Spleen (tissue), 11 donors: ENCODE results near the gene DPP7. TPM values are rescaled to one million over a fixed set of nuclear protein-coding genes. Genes with fewer than 3 reads are reported as not detected.

Experiments used
- DNase-seq: peaks from one replicate; pipeline ENCODE4 v3.0.0-alpha.2; 2020
- H3K27ac ChIP-seq, 8 donors: fragments of 200-600 bp; sonication (generic) in 7 of 8; 1 replicate in 4 of 8; 2 replicates in 4 of 8; pipeline versions ENCODE4 v1.5.0 to v1.8.0; 2016 to 2021; ENCODE audit warnings: inconsistent platforms in 4 of 8, mild to moderate bottlenecking in 4 of 8, moderate library complexity in 1 of 8
- H3K27me3 ChIP-seq, 7 donors: fragments of 200-600 bp; sonication (generic) in 6 of 7; replicated peaks in 1 of 7; 1 replicate in 4 of 7; 2 replicates in 3 of 7; pipeline versions ENCODE4 v1.5.0 to v1.8.0; 2016 to 2021; ENCODE audit warnings: inconsistent platforms in 3 of 7, mild to moderate bottlenecking in 1 of 7
- H3K36me3 ChIP-seq, 6 donors: fragments of 200-600 bp; sonication (generic) in 5 of 6; 1 replicate in 4 of 6; 2 replicates in 2 of 6; pipeline versions ENCODE4 v1.5.0 to v1.8.0; 2016 to 2021; ENCODE audit warnings: inconsistent platforms in 2 of 6
- H3K4me1 ChIP-seq, 6 donors: fragments of 200-600 bp; sonication (generic) in 5 of 6; 1 replicate in 3 of 6; 2 replicates in 3 of 6; pipeline versions ENCODE4 v1.5.0 to v1.8.0; 2016 to 2021; ENCODE audit warnings: inconsistent platforms in 3 of 6
- H3K4me3 ChIP-seq, 8 donors: fragments of 200-600 bp; sonication (generic) in 7 of 8; 1 replicate in 4 of 8; 2 replicates in 4 of 8; pipeline versions ENCODE4 v1.5.0 to v1.8.0; 2016 to 2021; ENCODE audit warnings: inconsistent platforms in 4 of 8, mild to moderate bottlenecking in 4 of 8, moderate library complexity in 2 of 8
- H3K9me3 ChIP-seq, 8 donors: fragments of 200-600 bp; sonication (generic) in 7 of 8; 1 replicate in 4 of 8; 2 replicates in 4 of 8; pipeline versions ENCODE4 v1.5.0 to v1.8.0; 2016 to 2021; ENCODE audit warnings: inconsistent platforms in 4 of 8
- POLR2A ChIP-seq, 3 donors: fragments of 450-650 bp; IDR thresholded peaks; one replicate each; pipeline ENCODE4 v1.5.1; 2017; ENCODE audit warnings: antibody characterized with exemption in 3 of 3, mild to moderate bottlenecking in 1 of 3
- POLR2AphosphoS5 ChIP-seq, 3 donors: sonication (generic); formaldehyde crosslinking; IDR thresholded peaks; one replicate each; pipeline ENCODE4 v1.5.1; 2017; ENCODE audit warnings: antibody characterized with exemption in 3 of 3
- WGBS, 5 donors: extraction: QIAGEN DNeasy Blood & Tissue Kit in 3 of 5; methylation state at CpG; one replicate each; pipeline versions ENCODE4 v1.1.5 to v1.1.7; 2013 to 2018; 5-methylcytosine and 5-hydroxymethylcytosine counted together
- intact Hi-C: fragments of 100-400 bp; cut with DNase I; formaldehyde crosslinking; loops from one replicate; pipeline ENCODE4 v1.15.0; 2023; ENCODE audit warnings: low total_unique reads
- polyA plus RNA-seq, 3 donors: library from polyadenylated mRNA; stranded (reverse); fragments of 200-250 nt; gene quantifications; one replicate each; pipeline ENCODE4 v1.2.1, GENCODE V29; 2013
- total RNA-seq, 7 donors: library from RNA; depleted of rRNA in 3 of 7; stranded (reverse); fragments of >200 nt in 3 of 7; fragmentation: NEBNext Ultra II Directional in 4 of 7; extraction: Animal tissue kit (Norgen Biotek cat#: 25700) in 4 of 7; gene quantifications; one replicate each; pipeline versions ENCODE4 v1.1.0 to v1.2.1, GENCODE V29; 2016 to 2021
- TF ChIP-seq, protein P1 (sequence below), 11 experiments: fragments of 200-600 bp in 7 of 11; fragments of 450-650 bp in 4 of 11; sonication (generic) in 4 of 11; IDR thresholded peaks in 8 of 11; conservative IDR thresholded peaks in 3 of 11; 1 replicate in 7 of 11; 2 replicates in 4 of 11; pipeline versions ENCODE4 v1.4.0 to v1.8.0; 2016 to 2021; ENCODE audit warnings: antibody characterized with exemption in 11 of 11, inconsistent platforms in 4 of 11, mild to moderate bottlenecking in 1 of 11
- donor health status: healthy with polysubstance abuse.
- donor health status: DM: no; HTN: no; CAD: no; lungs with moderate emphysema.
- donor health status: DM: no; HTN: no; CAD: no.
- donor health status: Bipolar disorder and iron deficiency.
- donor health status: healthy.
- donor health status: DM: no; HTN: no; CAD: no.
- donor health status: DM: yes; HTN: yes; CAD: no.

The DPP7 gene
- total and polyA plus RNA-seq, 10 donors = 105 to 536 (median 214) TPM

DNA sequence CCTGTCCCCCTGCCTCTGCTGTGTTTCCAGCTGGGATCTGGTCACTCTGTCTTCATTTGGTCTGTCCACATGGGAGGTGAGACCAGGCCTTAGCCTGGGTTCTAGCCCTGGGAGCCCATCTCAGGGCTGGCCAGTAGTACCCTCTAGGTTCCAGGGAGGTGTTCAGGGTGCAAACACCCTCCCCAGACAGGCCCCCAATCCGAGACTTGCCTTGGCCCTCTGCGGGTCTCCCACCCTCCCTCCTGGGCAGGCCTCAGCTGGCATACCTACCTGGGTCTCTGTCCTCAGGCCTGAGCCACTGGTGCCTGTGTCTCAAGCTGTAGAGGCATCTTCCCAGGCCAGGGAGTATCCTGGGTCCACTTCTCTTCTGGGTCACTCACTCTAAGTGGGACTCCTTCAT is 43.3 kb downstream of the DPP7 start:
- peaks cover 0 to 17% (median 7%) of the 10 kb centered on the region in 7 donors for H3K27me3 ChIP-seq
- peak; percentile 72 for DNase-seq
- peak overlapping the region in 4 of 8 donors; percentile 60 to 84 (median 61) for H3K4me3 ChIP-seq
- 83 to 100% (median 90%) methylated on average over 2 of the region's 2 CpGs for WGBS, 5 donors
- no peak for TF ChIP-seq POLR2AphosphoS5 (IDR thresholded peaks at IDR 0.05)
- TF ChIP-seq, protein P1, sequence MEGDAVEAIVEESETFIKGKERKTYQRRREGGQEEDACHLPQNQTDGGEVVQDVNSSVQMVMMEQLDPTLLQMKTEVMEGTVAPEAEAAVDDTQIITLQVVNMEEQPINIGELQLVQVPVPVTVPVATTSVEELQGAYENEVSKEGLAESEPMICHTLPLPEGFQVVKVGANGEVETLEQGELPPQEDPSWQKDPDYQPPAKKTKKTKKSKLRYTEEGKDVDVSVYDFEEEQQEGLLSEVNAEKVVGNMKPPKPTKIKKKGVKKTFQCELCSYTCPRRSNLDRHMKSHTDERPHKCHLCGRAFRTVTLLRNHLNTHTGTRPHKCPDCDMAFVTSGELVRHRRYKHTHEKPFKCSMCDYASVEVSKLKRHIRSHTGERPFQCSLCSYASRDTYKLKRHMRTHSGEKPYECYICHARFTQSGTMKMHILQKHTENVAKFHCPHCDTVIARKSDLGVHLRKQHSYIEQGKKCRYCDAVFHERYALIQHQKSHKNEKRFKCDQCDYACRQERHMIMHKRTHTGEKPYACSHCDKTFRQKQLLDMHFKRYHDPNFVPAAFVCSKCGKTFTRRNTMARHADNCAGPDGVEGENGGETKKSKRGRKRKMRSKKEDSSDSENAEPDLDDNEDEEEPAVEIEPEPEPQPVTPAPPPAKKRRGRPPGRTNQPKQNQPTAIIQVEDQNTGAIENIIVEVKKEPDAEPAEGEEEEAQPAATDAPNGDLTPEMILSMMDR (IDR thresholded peaks at IDR 0.05 in 8 of 11, conservative IDR thresholded peaks at IDR 0.05 in 3 of 11) = no peak
- no peak for TF ChIP-seq POLR2A (IDR thresholded peaks at IDR 0.05)
- intact Hi-C loops = no loop called here
- no peaks in the 10 kb centered on the region for H3K36me3 ChIP-seq
- peak overlapping the region in 7 of 8 donors; percentile 35 to 85 (median 83) for H3K27ac ChIP-seq
- peaks cover 7 to 86% (median 32%) of the 10 kb centered on the region in 6 donors for H3K4me1 ChIP-seq
- no peaks in the 10 kb centered on the region for H3K9me3 ChIP-seq

DNA sequence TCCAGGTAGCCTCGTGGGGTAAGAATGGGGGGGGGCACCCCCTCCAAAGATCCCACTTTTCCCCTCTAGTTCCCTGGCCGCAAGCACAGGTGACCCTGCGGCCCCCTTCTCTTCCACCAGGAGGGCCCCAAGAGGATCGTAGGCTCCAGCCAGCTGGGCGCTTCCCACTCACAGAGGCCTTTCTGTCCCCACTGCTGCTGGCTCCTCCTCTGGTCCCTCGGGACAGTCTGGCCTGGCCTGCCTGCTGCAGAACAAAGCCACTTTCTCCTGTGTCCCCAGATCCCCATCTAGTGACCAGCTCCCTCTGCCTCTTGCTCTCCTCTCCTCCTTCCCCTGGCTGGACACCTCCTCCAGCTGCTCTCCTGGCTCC is 43.6 kb downstream of the DPP7 start:
- no peak for TF ChIP-seq POLR2A (IDR thresholded peaks at IDR 0.05)
- TF ChIP-seq, protein P1 (IDR thresholded peaks at IDR 0.05 in 8 of 11, conservative IDR thresholded peaks at IDR 0.05 in 3 of 11) = peak in 2 of 11 experiments; percentile 12 to 21
- no peaks in the 10 kb centered on the region for H3K36me3 ChIP-seq
- H3K4me1 ChIP-seq = peaks cover 7 to 83% (median 32%) of the 10 kb centered on the region in 6 donors
- H3K4me3 ChIP-seq = peak overlapping the region; percentile 25 to 84 (median 56)
- peaks cover 0 to 17% (median 7%) of the 10 kb centered on the region in 7 donors for H3K27me3 ChIP-seq
- peak overlapping the region; percentile 35 to 85 (median 72) for H3K27ac ChIP-seq
- 8 to 23% (median 18%) methylated on average over 5 to 6 of the region's 6 CpGs for WGBS, 5 donors
- intact Hi-C loops = no loop called here
- DNase-seq = no peak
- no peaks in the 10 kb centered on the region for H3K9me3 ChIP-seq

DNA sequence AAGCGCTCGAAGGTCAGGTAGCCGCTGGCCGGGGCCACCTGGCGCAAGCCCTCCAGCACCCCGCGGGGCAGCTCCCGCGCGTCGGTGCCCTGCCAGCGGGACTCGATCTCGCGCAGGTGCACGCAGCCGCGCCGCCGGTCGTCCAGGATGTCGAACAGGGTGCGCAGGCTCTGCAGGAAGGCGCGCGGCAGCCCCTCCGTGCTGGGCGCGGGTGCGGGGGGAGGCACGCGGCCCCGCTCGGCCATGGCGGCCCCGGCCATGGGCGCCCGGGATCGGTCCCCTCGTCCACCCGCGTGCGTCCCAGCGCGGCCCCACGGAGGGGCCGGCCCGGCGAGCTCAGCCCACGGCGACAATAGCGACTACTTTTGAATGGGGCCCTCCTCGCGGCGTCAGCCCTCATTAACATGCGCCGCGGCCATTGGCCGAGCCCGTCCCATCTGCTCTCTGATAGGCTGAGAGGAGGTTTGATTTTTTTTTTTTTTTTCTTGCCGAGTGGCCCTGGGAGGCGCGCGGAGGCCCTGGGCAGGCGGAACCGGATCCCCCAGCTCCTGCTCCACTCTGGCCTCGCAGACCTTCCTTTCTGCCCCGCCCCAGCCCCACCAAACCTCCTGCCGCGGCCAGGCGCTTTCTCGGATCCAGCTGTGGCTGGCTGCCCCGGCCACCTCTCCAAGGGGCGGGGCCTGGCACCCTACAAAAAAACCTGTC is 44.2 kb downstream of the DPP7 start, which contains the start of gene SAPCD2:
SAPCD2 (minus strand) TSS at position 357 of the 705 bp plus-strand sequence; CDS start at position 260, 97 bp downstream.
- H3K4me1 ChIP-seq = peaks cover 7 to 81% (median 32%) of the 10 kb centered on the region in 6 donors
- DNase-seq = peak; percentile 94
- H3K36me3 ChIP-seq = no peaks in the 10 kb centered on the region
- intact Hi-C loops = no loop called here
- peak within 1 kb of the TSS; percentile 25 to 84 (median 56) for H3K4me3 ChIP-seq
- no peaks in the 10 kb centered on the region for H3K9me3 ChIP-seq
- peak within 1 kb of the TSS; percentile 35 to 85 (median 72) for H3K27ac ChIP-seq
- H3K27me3 ChIP-seq = peaks cover 0 to 17% (median 7%) of the 10 kb centered on the region in 7 donors
- TF ChIP-seq POLR2AphosphoS5 (IDR thresholded peaks at IDR 0.05) (peak; percentile 29 to 75 (median 69)), POLR2A (IDR thresholded peaks at IDR 0.05) (no peak)
- TF ChIP-seq, protein P1 (IDR thresholded peaks at IDR 0.05 in 8 of 11, conservative IDR thresholded peaks at IDR 0.05 in 3 of 11) = peak in 1 of 11 experiments; percentile 25
- 0 to 1% (median 1%) methylated on average over 29 to 74 of the region's 74 CpGs for WGBS, 5 donors

DNA sequence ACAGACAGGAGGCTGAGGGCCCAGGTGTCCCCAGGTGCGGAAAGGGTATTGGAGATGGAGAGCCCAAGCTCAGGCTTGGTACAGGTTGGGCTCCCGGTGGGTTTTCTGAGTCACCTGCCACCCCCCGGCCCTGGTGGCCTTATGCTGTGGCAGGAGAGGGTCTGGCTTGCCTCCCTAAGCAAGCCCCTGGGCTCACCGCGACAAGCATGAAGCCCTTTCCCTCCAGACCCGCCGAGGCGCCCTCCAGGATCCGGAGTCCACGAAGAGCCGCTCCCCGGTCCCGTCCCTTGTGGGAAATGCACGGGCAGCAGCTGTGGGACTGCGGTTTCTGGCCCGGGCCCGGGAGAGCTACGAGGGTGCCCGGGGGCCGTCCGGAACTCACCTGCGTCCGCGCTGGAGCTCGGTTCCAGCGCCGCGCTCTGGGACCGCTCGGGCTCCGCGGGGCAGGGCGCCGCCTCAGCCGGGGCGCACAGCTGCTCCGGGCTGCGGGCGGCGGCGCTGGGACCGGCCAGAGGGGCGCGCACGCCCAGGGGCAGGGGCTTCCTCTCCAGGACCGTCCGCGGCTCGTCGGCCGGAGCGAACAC is 44.9 kb downstream of the DPP7 start:
- Histone ChIP-seq H3K9me3 (no peaks in the 10 kb centered on the region), H3K27me3 (peaks cover 0 to 18% (median 7%) of the 10 kb centered on the region in 7 donors), H3K36me3 (peaks cover 0 to 5% (median 0%) of the 10 kb centered on the region in 6 donors), H3K4me3 (peak overlapping the region in 7 of 8 donors; percentile 13 to 84 (median 60)), H3K27ac (peak overlapping the region in 2 of 8 donors; percentile 83 to 85), H3K4me1 (peaks cover 7 to 76% (median 32%) of the 10 kb centered on the region in 6 donors)
- DNase-seq = peak; percentile 82
- TF ChIP-seq POLR2AphosphoS5 (IDR thresholded peaks at IDR 0.05) (no peak), POLR2A (IDR thresholded peaks at IDR 0.05) (no peak)
- TF ChIP-seq, protein P1 (IDR thresholded peaks at IDR 0.05 in 8 of 11, conservative IDR thresholded peaks at IDR 0.05 in 3 of 11) = no peak
- 4 to 9% (median 6%) methylated on average over 22 to 52 of the region's 52 CpGs for WGBS, 5 donors
- intact Hi-C loops = loop anchor here (10.0 kb wide), 1 partner anchor 285 kb away; no protein-coding TSS in a partner anchor
